NK-92 treated with Interleukin-12 subunit alpha and Interleukin-12 subunit beta, amount 100 ng/mL, for 24 hours (cell line): ENCODE measurements around the gene FOXI2.

Experiments used
- DNase-seq: peaks from one replicate; lab custom pipeline; 2025; lab: John Stamatoyannopoulos, UW

The FOXI2 gene

DNA sequence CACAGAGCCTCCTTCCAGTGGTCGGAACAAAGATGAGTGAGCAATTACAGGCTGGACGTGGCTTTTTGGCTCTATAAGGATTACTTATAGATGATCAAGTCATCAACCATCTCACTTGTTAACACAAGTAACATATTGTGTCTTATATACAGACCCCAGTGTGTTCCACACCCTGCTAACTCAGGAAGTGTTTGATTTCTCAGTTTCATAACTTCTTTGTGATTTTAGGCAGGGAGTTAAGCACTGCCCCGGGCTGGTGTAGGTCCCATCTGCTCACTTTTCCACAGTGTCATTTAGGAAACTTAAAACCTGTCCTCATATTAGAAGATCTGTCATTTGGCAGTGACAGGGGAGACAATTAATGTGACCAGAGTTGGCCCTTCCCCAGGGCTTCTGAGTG lies 6.2 kb downstream of the FOXI2 start:
- DNase-seq = no peak

DNA sequence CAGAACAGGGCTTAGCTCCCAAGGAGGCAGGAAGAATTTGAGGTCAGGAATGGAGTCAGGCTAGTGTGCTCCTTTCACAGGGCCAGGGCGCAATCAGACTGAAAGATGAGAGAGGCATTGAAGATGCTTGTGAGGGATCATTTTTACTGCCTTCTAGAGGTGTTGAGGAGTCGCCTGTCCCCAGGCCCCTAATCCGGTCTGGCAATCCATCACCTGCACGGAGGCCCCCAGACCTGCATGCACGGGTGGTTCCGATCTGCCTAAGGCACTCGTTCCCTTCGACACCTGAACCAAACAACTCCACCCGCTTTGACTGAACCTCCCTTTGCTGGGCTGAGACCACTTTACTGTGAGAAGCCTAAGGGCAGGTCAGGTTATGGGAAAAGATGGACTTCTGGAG lies 8.0 kb downstream of the FOXI2 start:
- DNase-seq = no peak

DNA sequence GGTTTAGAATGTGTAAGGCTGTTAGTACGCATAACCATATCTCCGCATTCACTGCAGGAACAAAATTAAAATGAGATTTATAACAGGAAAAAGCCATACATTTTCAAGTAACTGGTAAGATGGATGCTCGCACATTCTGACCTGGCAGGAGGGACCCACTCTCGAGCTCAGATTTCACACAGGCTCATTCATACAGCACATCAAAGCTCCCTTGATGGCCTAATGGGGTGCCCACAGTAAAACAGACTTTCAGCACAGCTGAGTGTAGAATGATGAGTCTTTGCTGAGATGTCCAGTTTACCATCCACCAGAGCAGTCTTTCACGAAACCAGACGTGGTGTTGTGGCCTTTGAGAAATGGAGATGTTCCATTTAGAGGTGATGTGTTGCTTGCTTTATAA lies 8.9 kb downstream of the FOXI2 start:
- DNase-seq = no peak

DNA sequence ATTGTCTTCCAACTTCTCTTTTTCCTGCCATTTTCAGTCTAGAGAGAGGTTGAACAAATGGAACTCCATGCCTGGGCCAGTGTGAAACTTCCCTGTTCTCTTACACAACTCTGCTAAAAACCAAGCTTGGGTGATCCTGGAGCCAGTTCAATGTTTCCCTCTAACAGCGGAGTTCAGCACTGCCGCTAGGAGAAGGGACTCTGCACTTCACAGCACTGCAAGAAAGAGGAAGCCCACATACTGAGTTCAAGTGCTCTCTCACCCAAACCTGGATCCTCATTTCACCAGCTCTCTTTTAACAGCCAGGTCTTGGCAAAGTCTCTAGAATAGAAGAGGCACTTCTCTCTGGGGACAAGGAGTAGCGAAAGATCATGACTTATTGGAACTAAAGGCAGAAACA lies 18.8 kb downstream of the FOXI2 start:
- no peak for DNase-seq

DNA sequence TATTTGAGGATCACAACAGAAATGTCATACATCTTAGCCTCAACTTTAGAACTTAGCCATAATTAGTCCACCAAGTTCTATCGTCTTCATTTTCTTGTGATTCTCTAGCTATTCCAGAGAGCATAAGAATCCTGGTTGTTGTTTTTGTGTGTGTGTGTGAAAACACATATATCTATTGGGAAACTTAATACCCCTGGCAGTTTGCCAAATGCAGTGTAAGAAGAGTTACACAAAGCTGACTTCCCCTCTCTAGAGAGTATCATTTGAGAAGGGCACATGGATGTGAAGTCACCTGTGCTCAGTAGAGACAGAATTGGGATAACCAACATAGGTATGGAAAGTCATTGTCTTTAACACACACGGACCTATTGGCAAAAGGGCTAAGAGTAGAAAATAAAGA lies 19.3 kb downstream of the FOXI2 start:
- DNase-seq = no peak

DNA sequence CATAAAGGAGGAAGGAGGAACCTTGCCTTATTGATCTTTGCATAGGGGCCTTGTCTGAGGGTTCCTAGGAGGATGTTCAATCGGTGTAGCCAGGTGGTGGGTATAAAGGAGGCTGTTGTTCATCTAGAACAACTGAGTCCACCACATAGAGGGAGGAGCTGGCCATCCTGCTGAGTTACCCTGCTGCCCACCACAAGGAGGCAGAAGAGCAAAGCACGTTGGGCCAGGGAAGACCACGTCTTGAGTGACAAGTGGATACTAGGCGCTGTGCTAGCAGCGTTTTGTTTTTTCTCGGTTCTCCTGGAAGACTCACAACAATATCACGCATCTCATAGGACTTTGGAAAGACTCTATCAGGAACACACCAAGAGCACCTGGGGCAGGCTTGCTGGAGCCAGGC lies 20.0 kb downstream of the FOXI2 start:
- DNase-seq = no peak

DNA sequence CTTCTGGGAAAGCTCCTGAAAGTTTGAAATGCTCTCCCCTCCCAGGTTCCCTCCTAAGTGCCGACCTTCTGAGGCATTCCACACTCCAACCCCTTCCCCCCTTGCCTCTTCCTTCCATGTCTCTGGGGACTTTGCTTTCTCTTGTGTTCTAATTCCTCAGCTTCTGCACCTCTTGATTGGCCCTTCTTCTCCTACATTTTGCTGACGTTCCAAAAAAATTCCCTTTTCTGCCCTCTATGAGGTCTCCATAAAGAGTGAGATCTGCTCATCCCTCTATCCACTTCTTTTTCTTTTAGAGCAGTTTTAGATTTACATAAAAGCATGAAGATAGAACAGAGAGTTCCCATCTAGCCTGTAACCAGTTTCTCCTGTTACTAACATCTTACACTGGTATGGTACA lies 22.3 kb downstream of the FOXI2 start:
- no peak for DNase-seq

DNA sequence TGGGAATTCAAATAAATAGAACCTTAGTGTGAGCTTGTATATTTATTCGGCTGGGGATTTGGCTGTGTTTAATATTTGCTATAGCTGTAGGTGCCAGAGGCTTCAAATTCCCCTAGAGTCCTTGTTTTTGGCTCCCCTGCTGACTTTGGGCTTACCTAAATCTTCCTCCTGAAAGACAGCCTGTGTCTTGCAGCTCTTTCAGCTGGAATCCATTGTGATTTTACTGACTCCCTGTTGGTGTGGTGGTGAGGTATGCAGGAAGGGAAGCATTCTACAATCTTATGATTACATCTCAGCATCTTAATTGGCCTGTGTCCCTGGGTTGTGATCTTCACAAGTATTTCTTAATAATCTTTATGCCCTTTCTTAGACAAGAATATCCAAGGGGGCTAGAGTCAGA lies 25.9 kb downstream of the FOXI2 start:
- no peak for DNase-seq

DNA sequence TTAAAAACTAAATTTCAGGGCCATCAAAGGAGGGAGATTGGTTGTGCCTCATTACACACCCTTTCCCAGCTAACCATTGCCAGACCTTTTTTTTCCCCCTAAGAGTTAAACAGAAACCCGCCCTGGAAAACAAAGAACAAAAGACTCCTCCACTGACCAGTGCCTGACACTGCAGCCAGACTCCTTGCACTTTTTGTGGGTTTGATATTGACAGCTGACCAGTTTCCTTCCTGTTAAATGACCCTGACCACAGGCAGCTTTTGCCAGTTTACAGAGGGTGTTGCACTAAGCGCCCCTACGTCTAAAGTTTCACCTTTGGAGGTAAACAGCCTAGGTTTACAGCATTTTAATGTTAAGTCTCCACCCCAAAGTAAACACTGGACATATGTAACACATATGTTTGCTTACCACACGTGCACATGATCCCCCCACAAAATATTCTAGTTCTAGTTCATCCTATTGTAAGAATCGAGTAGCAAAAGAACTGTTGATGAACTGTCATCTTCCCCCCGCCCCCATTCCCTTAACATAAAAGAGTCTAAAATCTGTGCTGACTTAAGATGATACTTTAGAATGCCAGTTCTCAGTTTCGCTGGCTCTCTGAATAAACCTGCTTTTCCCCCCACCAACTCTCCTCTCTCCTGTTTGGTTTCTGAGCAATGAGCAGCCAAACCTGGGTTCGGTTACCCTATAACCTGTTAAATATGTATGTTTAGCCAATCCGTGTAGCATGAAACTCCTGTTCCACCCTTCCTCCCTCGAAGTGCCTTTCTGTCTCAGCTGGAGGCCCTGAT lies 38.0 kb downstream of the FOXI2 start:
- no peak for DNase-seq

DNA sequence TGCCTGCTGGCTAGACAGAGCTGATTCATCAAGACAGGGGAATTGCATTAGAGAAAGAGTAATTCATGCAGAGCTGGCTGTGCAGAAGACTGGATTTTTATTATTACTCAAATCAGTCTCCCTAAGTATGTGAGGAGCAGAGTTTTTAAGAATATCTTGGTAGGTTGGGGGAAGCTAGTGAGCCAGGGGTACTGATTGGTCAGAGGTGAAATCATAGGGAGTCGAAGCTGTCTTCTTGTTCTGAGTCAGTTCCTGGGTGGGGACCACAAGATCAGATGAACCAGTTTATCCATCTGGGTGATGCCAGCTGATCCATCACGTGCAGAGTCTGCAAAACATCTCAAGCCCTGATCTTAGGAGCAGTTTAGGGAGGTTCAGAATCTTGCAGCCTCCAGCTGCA lies 39.8 kb downstream of the FOXI2 start:
- no peak for DNase-seq

DNA sequence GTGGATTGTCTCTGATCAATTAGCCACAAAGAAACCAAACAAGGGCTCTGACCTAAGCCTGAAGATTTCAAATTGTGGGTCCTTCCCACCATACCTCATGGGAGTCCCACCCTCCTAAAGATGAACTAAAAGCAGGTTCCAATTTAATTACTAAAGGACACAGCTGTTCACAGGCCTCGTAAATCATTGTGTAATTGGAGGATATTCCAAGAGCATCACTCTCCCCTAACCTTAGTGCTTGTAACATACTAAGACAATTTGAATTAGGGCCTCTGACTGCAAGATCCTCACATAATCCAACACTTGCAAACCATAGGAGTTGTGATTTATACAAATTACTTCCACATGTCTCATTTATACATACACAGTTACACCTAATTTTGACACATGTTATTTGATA lies 44.4 kb downstream of the FOXI2 start:
- DNase-seq = no peak

DNA sequence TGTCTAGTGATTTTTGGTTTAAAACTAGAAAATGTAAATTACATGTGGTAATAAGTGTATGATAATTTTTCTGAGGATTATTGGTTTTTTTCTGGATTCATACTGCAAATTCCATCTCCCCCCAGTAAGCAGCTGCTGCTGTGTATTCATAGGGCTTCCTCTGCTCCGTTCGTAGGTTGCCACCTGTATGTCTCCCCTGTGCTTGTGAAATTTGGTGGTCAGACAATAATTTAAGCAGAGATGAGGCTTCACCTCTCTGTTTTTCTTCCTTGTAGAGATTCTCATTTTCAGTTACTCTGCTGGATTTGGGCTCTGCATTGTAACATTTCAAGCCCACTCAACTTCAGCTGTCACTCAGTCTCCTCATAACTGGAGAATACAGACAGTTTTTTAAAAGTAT lies 50.9 kb downstream of the FOXI2 start:
- DNase-seq = no peak

DNA sequence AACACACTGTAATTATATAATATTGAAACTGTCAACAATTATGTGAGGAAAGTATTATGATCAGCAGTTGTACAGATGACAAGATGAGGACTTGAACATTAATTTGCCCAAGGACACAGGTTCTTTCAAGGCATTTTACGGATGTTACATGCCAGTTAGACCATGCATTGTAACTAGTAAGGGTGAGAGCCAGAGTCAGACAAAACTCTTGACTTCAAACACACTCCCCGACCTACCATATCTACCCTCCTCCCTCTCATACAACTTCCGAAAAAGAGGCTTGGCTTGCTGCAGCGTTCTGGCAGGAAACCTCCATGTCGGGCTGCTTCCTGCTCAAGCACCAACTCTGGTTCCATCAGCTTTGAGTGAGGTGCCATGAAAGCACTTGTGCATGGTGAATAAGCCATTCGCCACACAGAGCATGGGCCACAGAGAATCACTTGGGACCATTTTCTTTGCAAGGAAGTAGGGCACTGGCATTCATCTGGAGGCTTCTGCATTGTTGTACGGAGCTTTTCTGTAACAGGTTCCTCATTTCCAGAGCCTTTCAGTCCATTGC lies 53.2 kb downstream of the FOXI2 start:
- DNase-seq = no peak
